Stimulated activated CD8-positive, alpha-beta memory T cell treated with anti-CD3 and anti-CD28 coated beads, Interleukin-7, amount 100 ng/mL, for 24 hours (primary cell): ENCODE measurements around the gene ABHD2.
"Not testable (repeated sequence)": the region's sequence is repeated elsewhere in the genome, so short reads cannot be mapped to it uniquely, and the experiment has no call there.

ENCODE experiments used
- DNase-seq: peaks from one replicate; pipeline ENCODE4 v3.0.0-alpha.2; 2020; ENCODE audit warnings: low read depth

The ABHD2 gene

DNA sequence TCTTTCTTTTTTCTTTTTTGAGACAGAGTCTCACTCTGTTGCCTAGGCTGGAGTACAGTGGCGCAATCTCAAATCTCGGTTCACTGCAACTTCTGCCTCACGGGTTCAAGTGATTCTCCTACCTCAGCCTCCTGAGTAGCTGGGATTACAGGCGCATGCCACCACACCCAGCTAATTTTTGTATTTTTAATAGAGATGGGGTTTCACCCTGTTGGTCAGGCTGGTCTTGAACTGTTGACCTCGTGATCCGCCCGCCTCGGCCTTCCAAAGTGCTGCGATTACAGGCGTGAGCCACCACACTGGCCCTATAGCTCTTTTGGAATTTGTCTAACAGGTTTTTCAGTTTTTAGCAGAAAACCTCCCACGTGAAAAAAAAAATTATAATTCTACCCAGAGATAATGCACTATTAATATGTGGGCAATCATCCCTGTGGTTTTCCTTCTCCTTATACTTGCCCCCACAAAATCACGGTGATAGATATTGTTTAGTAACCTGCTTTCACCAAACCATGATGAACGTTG lies 32.3 kb downstream of the ABHD2 start:
- not testable (repeated sequence) for DNase-seq

DNA sequence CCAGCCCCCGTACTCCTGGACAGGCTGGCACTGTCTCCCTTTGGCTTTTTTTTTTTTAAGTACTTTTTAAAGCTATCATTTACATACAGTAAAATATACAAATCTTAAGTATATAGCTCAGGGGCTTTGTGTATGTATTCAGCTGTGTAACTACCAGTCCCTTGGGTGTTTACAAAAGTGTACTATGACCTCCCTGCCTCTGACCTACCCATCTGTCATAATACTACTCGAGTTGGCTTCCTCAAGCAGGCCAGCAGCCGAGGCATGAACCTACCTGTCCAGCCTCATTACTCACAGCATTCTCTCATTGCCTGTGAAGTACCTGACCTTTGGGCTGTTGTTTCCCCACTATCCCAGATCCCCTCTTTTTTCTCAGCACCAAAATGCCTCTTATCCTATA lies 33.2 kb downstream of the ABHD2 start:
- no peak for DNase-seq

DNA sequence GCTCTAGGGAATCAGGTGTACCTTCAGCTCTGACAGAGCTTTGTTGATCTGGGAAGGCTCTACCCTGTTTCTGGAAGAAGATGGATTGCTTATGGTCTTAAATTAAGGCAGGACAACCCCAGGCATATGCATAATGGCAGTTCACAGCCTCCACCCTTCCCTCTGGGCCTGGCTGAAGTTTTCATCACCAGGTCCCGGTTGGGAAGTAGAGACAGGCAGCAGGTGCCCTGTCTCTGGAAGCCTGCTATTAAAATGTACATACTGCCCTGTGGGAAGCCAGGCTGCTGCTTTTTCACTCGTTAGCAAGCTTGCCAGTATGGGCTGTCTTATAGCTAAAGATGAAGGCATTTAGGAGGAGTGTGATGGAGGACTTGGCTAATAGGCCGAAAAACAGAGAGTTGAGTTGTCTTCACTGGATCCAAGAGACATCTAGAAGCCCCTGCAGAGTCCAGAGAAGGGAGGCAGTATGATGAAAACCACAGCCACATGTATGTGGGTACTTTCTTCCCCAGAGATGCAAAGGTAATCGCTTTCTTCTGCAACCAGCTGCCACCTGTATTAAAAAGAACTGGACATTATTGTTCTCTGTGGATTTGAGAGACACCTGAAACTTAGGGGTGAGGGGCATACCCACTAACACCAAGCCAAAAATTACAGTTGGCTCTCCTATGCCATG lies 34.4 kb downstream of the ABHD2 start:
- DNase-seq = no peak

DNA sequence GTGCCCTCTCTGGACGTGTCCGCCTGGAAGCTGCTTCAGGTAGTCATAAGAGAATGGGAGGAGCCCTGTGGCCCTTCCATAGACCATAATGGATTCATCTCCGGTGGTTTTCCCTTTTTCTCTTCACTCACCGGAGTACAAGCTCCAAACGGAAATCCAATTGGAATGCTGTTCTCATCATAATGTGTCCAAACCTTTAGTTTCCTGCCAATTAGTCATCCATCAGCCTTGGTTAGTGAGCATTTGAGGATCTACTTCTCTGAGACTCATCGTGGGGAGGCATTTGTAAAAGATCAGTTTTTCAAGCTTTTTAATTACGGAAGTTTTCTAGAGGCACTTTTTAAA lies 34.9 kb downstream of the ABHD2 start:
- DNase-seq = no peak

DNA sequence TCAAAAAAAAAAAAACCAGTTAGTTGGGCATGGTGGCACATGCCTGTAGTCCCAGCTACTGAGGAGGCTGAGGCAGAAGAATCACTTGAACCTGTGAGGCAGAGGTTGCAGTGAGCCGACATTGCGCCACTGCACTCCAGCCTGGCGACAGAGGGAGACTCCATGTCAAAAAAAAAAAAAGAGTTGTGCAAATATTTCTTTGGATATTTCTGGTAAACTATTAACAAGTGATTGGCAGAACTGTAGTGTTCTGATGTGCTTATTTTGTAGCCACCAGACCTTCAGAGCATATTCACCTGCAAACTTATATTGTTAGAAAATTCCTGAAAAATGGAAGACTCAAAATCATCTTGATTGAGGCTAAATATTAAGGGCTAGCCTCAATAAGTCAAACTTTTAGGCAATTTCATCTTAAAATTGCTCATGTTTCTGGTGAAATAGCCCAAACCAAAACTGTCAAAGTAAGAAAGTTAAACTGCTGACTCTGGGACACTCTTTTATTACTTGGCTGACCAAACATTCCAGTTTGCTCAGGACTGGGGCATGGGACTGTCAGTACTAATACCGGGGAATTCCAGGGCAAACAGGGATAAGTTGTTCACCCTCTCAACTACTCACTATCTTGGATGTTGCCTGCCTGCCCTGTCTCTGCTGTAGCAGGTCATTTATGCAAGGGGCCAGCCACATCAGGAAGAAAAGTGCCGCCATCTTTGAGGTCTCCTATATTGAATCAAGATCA lies 37.0 kb downstream of the ABHD2 start:
- DNase-seq = no peak

DNA sequence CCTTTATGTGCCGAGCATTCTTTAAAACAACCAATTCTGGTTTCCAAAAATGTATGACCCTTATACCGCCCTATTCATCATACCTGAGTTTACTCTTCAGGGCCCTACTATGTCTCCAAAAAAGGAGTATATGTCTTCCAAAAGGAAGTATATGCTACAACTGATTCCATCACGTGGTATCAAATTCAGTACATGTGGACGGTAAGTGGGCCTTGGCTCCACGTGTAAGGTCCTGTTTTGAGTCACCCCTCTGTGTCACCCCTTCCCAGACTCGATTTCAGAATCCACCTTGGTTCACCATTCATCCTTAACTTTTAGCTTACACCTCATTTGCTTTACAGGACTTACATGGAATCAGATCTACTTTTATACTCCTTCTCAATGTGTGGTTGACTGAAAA lies 37.8 kb downstream of the ABHD2 start:
- DNase-seq = no peak

GRCh38 chr15:89127054-89127702 lies 38.9 kb downstream of the ABHD2 start:
- no peak for DNase-seq

- no peak for DNase-seq
Observed at GRCh38 chr15:89128320-89129122, 40.3 kb downstream of the ABHD2 start.

DNA sequence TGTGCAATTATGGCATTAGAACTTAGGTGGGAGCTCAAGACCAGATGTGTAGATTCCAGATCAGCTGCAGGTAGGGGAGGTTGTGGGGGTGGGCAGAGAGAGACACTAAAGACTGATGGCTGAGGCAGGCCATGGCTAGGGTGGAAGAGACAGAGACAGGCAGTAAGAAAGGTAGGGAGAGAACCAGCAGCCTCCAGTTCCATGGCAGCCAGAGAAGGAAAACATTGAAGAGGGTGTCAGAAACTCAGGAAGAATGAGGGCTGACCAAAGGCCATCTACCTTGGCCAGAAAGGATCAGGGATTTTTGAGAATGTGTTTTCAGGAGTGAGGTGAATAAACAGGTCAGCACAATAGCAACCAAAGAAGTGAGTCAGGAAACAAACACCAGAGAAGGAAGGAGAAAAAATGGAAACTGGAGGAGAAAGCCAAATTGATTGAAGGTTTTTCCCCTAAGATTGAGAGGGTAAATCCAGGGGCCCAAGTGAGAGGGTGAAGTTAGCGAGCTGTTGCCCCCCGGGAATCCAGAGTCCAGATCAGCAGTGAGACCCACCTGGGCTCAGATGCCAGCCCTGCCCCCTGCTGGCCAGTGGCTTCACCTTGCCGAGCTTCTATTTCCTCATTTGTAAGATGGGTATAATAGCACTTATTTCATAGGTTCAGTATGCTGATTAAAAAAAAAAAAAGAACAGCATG lies 41.0 kb downstream of the ABHD2 start:
- DNase-seq = no peak

- DNase-seq = no peak
Observed at GRCh38 chr15:89129816-89130134, 41.5 kb downstream of the ABHD2 start.

DNA sequence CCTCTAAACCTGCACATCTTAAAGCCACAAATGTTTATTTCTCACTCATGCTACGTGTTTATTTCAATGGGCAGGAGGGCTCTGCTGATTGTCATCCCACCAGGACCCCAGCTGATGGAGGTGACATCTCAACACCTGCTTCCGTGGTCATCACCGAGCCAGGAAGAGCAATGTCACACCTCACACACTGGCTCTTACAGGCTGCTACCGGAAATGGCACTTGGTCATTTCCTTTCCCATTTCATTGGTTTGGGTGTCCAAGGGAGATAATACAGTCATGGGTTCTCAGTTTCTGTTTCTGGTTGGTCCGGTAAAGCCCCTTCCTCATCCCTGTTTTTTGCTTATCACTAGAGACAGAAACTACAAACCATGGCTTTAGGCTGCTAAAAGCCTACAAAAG lies 41.9 kb downstream of the ABHD2 start:
- no peak for DNase-seq

DNA sequence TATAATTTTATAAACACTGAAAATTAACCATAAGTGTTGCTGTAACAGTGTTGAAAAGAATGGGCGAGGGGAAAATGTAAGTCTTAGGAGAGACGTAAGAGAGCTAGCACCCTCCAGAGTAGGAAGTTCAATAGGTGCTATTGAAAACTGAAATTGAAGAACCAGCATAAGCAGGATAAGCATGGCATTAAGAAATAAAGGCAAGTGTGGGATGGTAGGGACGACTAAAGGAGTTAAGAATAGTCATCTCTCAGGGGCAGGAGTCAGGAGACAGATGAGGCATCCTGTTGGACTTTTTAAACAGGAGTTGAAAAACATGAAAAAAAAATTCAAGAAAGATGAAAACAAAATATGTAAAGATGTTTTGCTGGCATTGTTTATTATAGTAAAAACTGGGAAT lies 43.5 kb downstream of the ABHD2 start:
- no peak for DNase-seq

DNA sequence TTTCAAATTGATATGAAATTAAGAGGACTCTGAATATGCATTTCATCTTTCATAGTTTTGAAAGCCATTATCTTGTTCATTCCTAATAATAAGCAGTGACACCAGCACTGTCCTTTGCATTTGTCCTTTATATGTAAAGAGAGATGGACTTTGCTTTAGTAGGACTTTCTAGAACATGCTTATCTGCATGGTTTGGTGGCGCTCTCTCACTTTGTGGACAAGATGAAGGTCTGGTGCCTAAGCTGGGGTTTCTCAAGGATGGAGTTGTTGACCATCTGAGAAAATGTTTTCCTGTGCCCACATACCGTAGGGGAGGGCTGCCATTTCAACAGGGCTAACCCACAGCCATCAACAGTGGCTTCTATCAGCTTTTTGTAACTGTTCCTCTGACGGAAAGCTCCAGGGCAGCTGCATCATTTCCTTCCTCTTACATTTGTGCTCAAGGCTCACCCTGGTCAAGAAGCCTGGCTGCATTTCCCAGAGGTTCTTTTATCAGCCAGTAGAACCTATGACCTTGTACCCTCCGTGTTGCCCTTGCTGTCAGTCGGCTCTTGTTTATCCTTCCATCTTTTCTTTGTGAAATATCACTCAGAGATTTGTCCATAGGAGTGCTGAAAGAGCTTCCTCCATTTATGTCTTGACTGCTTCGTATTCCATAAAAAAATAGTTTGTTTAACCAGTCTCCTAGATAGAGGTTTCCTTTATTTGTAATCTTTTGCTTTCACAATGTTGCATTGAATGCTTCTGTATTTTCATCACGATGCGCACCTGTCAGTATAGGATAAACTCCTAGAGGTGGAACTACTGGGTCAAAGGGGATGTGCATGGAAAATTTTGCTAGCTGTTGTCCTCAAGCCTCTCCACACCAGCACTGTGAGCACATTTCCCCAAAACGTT lies 44.6 kb downstream of the ABHD2 start:
- no peak for DNase-seq

DNA sequence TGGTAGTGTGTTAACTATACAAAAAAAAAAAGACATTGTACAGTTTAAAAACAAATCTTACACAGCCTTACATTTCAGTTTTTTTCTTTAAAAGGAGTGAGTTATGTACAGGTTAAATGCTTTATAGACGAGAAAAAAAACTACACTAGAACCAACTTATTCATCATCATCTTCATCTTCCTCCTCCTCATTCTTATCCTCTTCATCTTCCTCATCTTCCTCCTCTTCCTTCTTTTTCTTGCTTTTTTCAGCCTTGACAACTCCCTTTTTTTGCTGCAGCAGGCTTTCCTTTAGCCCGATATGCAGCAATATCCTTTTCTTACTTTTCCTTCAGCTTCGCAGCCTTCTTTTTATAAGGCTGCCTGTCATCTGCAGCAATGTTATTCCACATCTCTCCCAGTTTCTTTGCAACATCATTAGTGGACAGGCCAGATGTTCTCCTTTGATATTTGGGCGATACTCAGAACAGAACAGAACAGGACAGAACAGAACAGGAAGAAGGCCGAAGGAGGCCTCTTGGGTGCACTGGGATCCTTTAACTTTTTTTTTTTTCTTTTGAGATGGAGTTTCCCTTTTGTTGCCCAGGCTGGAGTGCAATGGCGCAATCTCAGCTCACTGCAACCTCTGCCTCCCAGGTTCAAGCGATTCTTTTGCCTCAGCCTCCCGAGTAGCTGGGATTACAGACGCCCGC lies 47.3 kb downstream of the ABHD2 start:
- DNase-seq = not testable (repeated sequence)

DNA sequence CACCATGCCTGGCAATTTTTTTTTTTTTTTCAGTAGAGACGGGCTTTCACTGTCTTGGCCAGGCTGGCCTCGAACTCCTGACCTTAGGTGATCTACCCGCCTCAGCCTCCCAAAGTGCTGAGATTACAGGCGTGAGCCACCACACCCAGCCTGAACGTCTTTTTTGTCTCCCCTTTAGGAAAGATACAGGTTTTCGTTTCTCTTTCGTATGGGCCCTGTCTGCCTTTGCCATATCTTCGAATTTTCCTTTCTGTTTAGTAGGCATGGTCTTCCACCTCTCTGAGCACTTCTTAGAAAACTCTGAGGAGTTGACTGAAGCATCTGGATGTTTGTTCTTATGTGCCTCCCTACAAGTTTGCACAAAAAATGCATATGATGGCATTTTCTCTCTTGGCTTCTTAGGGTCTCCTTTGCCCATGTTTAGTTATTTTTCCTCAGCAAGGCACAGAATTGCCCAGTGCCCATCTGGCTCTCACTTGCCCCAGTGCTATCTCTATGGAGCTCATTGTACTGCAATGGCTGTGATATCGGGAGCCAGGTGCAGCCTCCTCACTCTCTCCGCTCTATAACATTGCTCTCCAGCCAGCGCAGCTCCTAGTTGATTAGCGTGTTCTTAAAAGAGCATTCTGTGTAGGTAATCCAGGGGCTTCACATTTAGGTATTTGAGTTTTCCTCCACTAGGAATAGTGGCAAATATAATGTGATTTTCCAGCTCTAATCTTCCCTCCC lies 48.0 kb downstream of the ABHD2 start:
- no peak for DNase-seq

DNA sequence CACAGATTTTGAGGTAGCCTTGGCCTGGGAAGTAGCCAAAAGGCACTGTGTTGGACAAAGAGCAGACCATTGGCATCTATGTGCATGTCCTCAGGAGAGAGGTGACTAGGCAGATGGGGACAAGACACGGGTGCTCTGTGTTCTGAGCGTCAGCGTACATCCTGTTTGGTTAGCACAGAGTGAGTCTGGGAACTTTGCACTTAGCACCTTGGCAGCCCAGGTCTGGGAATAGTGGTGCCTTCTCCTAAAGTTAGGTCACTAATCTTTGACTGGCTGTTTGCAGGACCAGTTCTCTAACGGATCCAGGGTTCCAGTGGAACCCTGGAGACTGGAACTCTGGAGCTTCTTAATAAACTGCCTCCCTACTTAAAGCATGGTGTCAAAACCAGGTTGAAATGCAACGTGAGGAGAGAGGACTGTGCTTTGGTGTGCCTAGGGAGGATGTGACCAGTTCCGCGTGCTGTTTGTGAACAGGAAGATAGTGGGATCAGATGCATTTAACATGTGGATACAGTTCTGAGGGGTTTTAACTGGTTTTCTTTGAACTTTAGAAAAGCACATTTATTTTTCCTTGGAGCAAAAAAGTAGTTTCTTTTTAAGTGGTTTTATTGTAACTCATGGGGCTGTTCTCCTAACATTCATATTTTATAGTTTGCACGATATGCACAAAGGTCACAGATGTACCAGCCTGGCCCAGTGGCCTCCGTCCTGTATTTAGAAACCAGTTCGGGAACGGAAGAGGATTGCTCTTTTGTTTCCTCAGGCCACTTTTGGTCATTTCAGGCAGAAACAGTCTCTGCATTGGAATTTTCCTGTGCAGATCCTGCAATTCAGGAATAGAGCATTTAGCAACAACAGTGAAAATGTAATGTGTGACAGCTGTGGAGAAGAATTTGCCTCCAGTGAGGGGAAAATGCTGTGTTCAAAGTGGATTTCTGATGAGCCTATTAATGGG lies 48.8 kb downstream of the ABHD2 start:
- DNase-seq = no peak

DNA sequence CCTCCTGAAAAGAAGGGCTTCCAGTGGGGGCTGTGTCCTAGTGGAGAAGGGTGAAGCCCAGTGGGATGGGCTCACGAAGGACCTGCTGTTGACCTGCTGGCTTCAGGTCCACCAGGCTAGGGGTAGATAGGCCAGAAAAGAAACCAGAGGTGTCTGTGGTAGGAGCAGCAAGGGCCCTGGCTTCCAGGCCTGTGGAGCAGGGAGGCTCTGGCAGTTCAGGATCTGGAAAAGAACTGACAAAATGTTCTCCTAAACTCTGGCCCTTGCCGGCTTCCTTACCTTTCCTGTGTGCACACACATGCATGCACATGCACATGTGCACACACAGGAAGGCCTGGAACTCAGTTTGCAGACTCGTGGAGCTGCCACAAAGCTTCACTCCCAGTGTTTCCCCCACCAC lies 49.7 kb downstream of the ABHD2 start:
- DNase-seq = no peak

DNA sequence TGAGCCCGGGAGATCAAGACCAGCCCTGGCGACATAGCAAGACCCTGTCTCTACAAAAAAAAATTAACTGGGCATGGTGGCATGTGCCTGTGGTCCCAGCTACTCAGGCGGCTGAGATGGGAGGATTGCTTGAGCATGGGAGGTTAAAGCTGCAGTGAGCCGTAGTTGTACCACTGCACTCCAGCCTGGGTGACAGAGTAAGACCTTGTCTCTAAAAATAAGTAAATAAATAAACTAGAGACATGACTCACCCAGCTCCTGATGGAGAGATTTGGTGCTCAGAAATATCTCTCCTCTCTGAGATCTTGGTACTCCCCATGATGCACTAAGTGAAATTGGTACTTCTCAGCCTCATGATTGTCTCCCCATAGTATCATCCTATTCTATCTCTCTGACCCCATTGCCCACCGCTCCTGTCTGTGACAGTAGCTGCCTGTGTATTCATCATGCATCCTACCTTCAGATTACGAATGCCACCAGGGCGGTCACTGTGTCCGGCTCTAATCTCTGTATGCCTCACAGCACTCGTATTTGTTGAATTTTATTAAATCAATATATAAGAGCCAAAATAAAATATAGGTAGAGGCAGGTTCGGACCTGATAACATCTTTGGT lies 50.9 kb downstream of the ABHD2 start:
- DNase-seq = no peak
